GM12801 (cell line): ENCODE measurements around the gene MARCHF2.

Source experiments
- TF ChIP-seq, protein P1 (sequence below): IDR thresholded peaks from one replicate; pipeline ENCODE4 v1.5.1; 2011; ENCODE audit warnings: control low read depth; ENCODE audit not compliant: insufficient read length; ENCODE audit errors: extremely low read depth

Gene MARCHF2

DNA sequence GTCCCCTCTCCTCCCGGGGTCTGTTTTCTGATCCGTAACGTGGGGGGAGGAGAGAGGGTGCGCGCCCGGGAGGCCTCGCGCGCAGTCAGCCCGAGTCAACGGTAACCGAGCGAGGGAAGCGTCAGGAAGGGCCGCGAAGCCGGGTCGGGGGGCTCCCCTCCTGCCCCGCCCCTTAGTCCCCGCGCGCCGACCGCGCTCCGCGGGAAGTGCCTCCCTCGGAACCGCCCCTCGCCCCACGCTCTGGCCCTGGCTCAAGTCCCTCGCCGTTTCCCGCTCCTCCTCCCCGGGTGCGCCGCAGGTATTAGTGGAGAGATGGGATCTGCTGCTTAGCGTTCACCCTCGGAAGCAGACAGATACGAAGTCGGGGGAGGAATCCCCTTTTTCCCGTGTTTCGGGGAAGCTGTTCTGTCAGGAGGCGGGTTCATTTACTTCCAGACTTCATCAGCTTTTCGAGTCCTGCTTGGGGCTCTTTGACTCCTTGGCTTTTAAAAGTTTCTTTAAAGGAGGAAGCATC lies 32.4 kb downstream of the MARCHF2 start:
- TF ChIP-seq, protein P1, sequence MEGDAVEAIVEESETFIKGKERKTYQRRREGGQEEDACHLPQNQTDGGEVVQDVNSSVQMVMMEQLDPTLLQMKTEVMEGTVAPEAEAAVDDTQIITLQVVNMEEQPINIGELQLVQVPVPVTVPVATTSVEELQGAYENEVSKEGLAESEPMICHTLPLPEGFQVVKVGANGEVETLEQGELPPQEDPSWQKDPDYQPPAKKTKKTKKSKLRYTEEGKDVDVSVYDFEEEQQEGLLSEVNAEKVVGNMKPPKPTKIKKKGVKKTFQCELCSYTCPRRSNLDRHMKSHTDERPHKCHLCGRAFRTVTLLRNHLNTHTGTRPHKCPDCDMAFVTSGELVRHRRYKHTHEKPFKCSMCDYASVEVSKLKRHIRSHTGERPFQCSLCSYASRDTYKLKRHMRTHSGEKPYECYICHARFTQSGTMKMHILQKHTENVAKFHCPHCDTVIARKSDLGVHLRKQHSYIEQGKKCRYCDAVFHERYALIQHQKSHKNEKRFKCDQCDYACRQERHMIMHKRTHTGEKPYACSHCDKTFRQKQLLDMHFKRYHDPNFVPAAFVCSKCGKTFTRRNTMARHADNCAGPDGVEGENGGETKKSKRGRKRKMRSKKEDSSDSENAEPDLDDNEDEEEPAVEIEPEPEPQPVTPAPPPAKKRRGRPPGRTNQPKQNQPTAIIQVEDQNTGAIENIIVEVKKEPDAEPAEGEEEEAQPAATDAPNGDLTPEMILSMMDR: no peak

DNA sequence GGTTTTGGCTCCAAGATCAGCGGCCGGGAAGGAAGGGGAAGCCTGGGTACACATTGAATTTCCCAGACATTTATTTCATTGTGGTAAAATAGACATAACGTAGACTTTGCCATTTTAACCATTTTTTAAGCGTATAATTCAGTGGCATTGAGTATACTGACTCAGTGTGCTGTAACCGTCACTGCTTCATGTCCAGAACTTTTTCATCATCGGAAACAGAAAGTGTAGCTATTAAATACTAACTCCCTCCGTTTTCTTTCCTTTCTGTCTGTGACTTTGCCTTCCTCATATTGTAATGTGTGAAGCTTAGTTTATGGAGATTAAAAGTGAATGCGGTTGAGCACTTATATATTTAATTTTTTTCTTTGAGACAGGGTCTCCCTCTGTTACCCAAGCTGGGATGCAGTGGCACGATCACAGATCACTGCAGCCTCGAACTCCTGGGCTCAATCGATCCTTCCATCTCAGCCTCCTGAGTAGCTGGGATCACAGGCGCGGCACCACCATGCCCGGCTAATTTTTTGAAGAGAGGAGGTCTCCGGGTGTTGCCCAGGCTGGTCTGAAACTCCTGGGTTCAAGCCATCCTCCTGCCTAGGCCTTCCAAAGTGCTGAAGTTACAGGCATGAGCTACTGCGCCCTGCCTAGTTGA lies 33.1 kb downstream of the MARCHF2 start:
- TF ChIP-seq, protein P1: no peak

DNA sequence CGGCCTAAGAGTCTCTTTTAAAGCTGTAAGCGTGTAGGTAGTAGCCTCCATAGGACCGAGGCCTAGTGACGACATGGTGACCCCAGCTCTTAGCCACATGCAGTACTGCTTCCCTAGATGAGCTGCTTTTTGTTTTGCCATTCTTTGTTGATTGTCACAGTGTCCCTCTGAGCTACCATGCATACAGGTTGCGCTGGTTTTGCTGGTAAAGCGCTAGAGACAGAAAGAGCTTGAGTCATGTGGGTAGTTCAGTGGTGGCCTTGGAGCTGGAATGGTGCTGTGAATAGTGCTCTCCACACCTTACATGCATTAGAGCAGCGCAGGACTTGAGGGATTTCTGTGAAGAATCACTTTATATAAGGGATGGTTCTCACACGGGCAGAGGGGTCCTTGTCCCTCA lies 36.7 kb downstream of the MARCHF2 start:
- TF ChIP-seq, protein P1: no peak

DNA sequence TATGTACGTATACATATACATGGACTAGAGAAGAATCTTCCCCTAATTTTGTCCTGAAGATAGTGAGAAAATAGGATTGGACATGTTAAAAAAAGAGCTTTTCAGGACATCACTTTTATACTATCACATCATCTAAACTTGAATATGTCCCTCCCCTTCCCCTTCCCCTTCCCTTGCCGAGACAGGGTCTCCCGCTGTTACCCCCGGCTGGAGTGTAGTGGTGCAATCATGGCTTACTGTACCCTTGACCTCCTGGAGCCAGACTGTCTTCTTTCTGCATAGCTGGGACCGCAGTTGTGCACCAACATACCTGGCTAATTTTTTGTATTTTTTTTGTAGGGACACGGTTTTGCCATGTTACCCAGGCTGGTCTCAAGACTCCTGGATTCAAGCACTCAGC lies 38.3 kb downstream of the MARCHF2 start:
- TF ChIP-seq, protein P1: no peak

DNA sequence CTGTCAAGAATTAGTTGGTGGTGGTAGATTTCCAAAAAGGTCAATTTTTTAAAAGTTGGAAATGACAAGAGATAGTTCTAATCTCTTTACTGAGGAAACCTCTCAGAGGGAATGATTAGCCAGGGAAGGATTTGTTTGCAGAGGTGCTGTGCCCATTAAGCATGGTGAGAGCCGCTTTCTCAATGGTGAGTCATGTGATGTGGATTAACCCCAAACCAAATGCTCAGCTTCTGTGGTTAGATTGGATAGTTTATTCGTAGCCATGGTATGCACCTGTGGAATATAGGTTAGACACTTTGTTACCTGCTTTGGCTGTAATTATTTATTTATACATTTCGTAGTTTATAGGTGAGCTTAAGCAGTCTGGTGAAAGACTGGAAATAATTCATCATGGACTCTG lies 38.8 kb downstream of the MARCHF2 start:
- TF ChIP-seq, protein P1: no peak

DNA sequence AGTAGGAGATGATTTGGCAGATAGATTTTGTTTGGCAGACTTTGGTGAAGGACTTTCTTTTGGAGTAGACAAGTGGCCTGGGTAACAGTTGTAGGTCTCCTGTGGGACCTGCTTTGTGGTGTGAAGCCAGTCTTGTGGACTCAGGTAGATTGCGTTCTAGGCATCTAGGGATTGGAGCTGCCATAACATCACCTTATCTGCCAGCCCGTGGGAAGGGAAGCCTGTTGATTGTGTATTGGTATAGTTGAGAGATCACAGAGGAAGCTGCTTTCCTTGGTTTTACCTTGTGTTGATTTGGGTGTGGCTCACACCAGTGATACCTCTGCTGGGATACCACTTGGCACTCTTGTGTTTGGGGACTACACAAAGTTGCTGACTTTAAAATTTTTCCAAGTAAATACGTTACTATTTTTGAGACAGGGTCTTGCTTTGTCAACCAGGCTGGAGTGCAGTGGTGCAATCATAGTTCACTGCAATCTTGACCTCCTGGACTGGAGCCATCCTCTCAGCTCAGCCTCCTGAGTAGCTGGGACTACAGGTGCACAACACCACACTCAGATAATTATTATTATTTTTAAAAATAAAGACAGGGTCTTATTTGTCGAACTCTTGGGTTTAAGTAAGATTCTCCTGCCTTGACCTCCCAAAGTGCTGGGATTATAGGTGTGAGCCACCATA lies 39.5 kb downstream of the MARCHF2 start:
- TF ChIP-seq, protein P1: no peak

DNA sequence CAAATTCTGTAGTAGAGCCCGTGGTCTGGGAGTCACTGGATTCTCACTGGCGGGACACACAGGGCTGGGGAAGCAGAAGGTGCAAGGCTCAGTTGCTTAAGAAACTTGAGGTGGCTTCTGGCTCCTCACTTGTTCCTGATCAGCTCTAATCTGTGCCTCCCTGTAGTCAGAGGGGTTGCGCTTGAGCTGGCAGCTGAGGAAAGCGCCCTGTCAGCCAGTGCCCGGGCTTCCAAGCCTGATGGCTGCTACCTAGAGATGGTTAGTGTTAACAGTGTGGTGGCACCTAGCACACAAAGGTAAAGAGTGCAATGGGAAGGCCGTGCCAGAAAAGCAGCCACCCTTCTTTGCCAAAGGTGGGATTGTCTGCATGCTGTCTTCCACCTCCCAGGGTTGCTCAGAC lies 40.5 kb downstream of the MARCHF2 start:
- TF ChIP-seq, protein P1: no peak
